NCI-H2171 treated with DMSO at 0.1 percent for 48 hours (cell line): ENCODE results near the gene RAB42.
"Not testable (repeated sequence)": the region's sequence is repeated elsewhere in the genome, so short reads cannot be mapped to it uniquely, and the experiment has no call there.

Experiments used
- DNase-seq: peaks from one replicate; lab custom pipeline; 2025; lab: John Stamatoyannopoulos, UW

Gene RAB42, protein sequence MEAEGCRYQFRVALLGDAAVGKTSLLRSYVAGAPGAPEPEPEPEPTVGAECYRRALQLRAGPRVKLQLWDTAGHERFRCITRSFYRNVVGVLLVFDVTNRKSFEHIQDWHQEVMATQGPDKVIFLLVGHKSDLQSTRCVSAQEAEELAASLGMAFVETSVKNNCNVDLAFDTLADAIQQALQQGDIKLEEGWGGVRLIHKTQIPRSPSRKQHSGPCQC

DNA sequence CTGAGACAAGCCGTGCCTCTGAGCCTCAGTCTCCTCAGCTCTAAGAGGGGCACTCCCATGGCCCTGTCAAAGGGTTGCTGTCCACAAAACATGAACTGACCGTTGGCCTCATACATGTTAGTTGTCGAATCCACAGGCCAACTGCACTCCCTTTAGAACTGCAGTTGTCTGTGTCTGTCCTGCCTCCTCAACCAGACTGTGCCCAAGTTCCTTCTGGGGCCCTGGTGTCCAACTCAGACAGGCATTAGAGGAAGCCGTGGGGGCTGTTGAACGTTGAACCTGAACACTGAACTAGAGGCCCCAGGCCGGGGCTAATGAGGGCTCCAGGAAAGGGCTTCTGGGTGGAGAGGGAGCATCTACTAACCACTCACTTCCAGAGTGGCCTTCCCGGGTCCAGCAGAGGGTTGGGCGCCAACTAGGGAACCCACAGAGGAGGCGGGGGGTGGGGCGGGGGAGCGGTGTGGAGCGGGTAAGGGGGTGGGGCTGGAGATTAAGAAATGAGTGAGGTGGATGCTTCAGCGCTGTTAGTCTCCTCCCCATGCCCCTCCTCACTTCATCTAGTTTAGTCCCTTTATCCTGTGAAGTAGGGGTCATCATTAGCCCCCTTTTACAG, at the start of gene RAB42:
Gene RAB42 (plus strand): TSS at position 558 of the 613 bp plus-strand sequence. CDS start 247 bp downstream, outside the sequence.
- DNase-seq: no peak

GRCh38 chr1:28545246-28545628, 46.8 kb upstream of the RAB42 start:
- no peak for DNase-seq

DNA sequence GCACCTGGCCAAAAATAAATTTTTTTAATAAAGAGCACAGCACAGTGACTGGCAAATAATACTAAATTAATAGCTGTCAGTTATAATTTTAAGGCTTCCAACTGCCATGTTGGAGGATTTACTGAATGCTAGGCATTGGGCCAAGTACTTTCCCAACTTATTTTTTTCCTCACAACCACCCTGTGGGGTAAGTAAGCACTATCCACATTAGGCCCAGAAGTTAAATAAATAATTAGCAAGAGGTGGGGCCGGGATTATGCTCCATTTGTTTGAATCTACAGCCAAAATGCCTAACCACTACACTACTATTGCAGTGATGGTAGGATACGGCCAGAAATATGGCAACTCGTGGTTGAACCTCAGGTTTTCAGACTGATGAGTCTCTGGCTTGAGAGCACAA, 43.7 kb upstream of the RAB42 start:
- DNase-seq: no peak

DNA sequence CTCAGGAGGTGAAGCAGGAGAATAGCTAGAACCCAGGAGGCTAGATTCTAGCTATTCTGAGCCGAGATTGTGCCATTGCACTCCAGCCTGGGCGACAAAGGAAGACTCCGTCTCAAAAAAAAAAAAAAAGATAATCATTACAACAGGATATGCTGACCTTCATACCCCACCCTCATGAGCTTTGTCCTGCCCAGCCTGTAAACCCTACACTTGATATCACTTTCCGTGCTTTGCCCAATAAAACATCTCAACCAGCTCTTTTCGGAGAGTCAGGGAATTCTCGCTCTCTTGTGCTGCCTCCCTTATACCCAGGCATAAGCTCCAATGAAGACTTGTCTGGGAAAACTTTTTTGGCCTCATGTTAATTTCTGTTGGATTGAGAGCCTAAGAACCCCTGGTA, 40.7 kb upstream of the RAB42 start:
- no peak for DNase-seq

DNA sequence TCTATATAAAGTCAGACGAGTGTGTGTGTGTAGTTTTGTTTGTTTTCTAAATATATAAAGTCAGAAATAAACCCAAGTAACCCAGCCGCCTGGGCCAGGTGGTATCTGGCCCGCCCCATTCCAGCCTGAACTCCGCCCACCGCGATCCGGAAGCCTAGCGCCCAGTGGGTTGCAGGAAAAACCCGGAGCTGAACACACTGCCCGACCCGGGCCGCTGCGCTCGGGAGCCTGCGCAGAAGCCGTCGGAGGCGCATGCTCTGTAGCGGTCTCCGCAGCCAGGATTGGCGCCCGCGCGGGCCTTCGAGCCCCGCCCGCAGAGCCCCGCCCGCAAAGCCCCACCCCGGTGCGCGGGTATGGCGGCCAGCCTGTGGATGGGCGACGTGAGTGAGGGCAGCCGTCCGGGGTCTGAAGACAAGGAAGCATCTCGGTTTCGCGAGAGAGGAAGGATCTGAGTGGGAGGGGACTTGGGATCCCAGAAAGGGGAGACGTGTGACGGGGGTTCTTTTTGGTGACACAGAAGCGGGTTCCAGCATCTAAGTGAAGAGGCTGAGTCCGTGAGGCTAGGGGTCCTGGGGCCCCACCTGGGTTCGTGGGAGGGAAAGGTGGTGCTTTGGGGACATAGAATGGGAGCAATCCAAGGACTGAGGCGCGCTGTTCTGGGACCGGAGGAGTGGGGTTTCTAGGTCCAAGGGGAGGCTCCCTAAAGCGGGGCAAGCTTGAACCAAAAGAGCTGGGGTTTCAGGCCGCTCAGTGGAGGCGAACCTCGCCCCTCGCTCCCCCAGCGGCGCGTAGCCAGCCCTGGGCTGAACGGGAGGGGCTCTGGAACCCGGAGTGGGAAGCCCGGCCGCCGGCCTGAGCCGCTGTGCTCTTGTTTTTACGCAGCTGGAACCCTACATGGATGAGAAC, 39.1 kb upstream of the RAB42 start, which contains the start of gene TRNAU1AP:
Gene TRNAU1AP (plus strand): TSS at position 328 of the 906 bp plus-strand sequence. CDS start 26 bp downstream, at position 354.
- peak; percentile 96 for DNase-seq

DNA sequence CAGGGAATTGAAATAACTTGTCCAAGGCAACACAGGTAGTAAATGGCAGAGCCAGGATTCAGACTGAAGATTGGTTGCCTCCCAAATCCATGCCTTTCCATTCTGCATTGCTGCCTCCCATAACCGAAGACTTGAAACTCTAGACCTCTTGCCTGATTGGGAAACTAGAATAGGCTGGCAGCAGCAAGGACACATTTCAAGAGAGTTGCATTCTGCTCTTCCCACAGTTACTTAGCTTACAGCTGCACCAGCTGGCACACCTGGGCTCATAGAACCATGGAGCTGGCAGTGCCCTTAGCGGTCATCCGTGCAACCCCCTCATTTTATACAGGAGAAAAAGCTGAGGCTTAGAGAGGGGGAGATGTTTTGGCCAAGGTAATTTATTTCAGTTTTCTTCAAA, 31.2 kb upstream of the RAB42 start:
- no peak for DNase-seq

DNA sequence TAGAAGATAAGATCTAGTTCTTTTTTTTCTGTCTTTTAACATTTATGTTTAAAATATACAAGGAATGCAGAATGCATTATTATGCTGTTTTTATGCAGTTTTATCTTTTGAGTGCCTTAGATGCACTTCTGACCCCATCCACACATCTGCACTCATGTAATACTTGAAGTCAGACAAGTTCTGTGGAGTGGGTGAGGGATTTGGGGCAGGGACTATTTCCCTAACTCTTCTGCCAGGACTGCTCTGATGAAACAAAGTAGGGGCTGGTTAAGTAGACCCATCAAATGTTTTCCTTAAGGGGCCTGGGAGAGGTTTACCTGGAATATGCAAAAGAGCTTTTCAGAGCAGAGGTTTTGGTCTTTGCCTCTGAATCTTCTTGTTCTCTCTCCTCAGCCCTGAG, 27.8 kb upstream of the RAB42 start:
- no peak for DNase-seq

- DNase-seq: no peak
These were observed 27.0 kb upstream of the RAB42 start for GRCh38 chr1:28565040-28565439.

- DNase-seq: no peak
These were observed 26.3 kb upstream of the RAB42 start for GRCh38 chr1:28565726-28566125.

DNA sequence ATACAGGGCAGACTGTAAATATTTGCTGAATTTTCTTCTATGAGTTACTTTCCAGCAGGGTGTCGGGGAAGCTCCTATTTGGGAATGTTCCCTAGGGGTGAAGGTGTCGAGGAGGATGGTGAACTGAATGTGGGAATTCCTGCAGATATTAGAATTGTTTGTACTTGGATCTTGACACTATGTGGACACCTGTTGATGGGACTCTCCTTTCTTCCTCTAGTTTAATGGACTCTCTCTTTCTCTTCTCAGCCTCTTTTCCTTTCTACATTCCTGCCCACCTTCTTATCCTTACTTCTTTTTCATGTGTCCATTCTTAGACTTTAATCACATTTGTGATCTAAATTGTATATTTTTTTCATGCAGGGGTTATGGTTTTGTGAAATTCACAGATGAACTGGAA, 25.1 kb upstream of the RAB42 start:
- no peak for DNase-seq

- DNase-seq: no peak
These were observed 20.2 kb upstream of the RAB42 start for GRCh38 chr1:28571911-28572310.

DNA sequence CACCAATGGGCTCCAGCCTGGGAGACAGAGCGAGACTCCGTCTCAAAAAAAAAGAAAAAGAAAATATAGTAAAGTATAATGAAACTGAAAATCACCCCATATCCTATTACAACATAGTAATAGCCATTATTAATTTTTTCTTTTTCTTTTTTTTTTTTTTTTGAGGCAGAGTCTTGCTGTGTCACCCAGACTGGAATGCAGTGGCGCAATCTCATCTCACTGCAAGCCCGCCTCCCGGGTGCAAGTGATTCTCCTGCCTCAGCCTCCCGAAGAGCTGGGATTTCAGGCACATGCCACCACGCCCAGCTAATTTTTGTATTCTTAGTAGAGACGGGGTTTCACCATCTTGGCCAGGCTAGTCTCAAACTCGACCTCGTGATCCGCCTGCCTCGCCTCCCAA, 19.2 kb upstream of the RAB42 start:
- DNase-seq: not testable (repeated sequence)

- no peak for DNase-seq
These were observed 18.5 kb upstream of the RAB42 start for GRCh38 chr1:28573564-28573963.

DNA sequence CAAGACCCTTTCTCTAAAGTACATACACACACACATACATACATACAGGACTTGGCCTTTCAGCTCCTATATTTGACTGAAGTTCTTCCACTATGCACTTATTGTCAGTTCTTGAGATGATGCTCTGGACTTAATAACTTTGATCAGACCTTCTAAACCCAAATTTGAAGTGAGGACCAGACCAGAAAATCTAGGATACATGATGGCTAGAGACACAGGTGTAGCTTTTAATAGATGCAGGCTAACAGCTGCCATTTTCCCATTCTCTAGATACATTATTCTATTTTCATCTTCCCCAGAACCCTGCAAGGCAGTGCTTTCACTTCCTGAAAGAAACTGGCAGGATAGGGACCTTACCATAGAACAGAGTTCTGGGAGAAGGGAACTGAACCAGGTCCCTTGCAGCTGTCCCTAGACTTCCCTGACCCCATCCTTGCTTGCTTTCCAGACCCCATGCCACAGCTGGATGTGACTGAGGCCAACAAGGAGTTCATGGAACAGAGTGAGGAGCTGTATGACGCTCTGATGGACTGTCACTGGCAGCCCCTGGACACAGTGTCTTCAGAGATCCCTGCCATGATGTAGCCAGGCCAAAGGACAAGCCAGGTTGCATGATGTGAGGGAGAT, 14.9 kb upstream of the RAB42 start:
- DNase-seq: no peak

DNA sequence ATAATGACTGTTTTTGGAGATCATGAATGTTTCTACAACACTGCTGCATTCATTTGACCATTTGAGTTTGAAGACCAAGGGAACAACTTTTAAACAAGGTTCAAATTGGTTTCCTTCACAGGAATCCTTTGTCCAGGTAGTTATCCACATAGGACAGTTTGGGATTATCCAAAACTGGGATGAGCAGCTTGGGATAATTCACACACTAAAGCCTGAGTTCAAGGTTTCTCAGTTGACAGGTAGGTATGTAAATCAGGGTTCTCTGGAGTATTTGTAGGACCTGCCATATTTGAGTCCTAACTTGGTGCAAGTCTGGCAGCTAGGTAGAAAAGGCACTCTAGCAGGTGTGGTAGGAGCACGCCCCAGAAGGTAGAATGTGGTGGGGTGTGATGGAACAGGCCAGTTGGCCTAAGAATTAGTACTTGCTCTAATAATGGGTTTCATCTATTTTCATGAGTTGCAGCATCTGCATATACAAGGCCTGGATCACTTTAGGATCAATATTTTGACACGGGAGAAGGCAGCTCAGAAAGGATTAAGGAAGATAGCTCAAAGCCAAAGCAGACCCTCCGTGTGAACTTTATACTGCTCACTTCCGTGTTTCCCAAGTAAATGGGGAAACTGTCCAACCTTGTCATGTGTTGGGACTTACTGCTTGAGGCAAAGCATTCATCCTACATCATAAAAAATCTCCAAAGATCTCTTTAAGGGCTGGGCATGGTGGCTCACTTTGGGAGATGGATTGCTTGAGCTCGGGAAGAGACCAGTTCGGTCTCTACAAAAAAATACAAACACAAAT, 14.1 kb upstream of the RAB42 start:
- DNase-seq: no peak

GRCh38 chr1:28578696-28579218, 13.3 kb upstream of the RAB42 start:
- DNase-seq: no peak

- no peak for DNase-seq
These were observed 12.7 kb upstream of the RAB42 start for GRCh38 chr1:28579401-28579800.

GRCh38 chr1:28580722-28581530, 11.1 kb upstream of the RAB42 start:
- DNase-seq: peak; percentile 67

DNA sequence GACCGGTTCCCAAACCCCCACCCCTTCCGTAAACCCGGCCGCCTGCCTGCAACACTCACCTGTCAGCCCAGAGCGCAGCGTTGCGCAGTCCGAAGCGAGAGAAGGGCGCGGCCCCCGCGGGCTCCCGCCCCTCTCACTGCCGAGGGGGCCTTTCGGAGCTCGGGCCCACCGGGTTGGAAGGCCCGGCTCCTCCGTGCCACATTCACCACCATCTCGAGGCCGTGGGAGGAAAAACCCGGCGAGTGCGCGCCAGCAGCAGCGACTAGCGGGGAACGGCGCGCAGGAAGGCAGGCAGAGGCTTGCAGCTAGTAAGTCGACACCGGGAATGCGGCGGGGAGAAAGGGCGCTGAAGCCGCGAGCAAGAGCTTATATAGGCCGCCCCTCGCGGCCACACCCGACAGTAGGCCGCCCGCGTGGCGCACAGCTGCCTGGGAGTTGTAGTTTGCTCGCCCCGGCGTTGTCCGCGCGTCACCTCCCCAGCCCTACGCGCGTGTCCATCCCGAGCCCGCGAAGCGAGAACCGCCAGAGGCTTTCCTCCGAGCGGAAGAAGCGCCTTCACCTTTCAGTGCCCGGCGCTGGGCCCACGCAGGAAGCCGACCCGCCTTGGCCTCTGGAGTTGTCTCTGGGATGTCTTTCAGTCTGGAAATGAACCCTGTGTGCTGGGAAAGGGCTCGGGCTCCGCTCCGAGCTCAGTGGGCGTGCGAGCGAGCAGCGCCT, 10.4 kb upstream of the RAB42 start:
- peak; percentile 97 for DNase-seq

GRCh38 chr1:28582248-28582615, 9.8 kb upstream of the RAB42 start:
- DNase-seq: peak; percentile 74
